K562 (cell line): ENCODE data around the gene TDRD10. TPM values are rescaled to one million over a fixed set of nuclear protein-coding genes. Genes with fewer than 3 reads are reported as not detected.

Experiments used
- ATAC-seq: fragments of 200-7000 bp; cut with Tn5 transposase; 3 replicates; pipeline ENCODE4 v1.9.1; 2020; ENCODE audit warnings: moderate library complexity
- BruUV-seq: library from RNA; stranded (reverse); fragments of 400-500 nt; replicated peaks from 2 replicates; lab custom pipeline; 2021; lab: Mats Ljungman, UMichigan
- CTCF ChIA-PET: fragments of 300-600 bp; formaldehyde crosslinking; extraction: SDS; loops from one replicate; lab custom pipeline; 2021; ENCODE audit warnings: low intra/inter-chr PET ratio; lab: Yijun Ruan, JAX
- POLR2A ChIA-PET: fragments of 300-600, 350-650 bp; sonication (Branson Sonifier 250); formaldehyde crosslinking; extraction: SDS; loops from one replicate; lab custom pipeline; 2021; ENCODE audit warnings: antibody characterized with exemption, inconsistent platforms; lab: Yijun Ruan, JAX
- DNase-seq, 4 experiments: peaks; one replicate each; pipeline versions ENCODE4 v3.0.0 to v3.0.0-alpha.2; 2011 to 2018; ENCODE audit warnings: low spot score in 3 of 4, mixed read lengths in 3 of 4; ENCODE audit errors: extremely low read depth in 1 of 4
- FAIRE-seq: peaks from 2 replicates; lab custom pipeline; 2011; peaks lifted over from hg19 to GRCh38; lab: Jason Lieb, UNC
- H2AFZ ChIP-seq: 2 replicates; pipeline ENCODE4 v1.6.0; 2011; ENCODE audit warnings: low read depth, low read length, control low read depth, inconsistent platforms
- H3K27ac ChIP-seq: fragments of 200-600 bp; 3 replicates; pipeline ENCODE4 v1.8.0; 2011; ENCODE audit warnings: low read depth, mild to moderate bottlenecking, control low read depth, inconsistent platforms, low read length, moderate library complexity, mixed read lengths; ENCODE audit errors: extremely low read depth
- H3K27me3 ChIP-seq, 2 experiments: fragments of 300-600 bp in 1 of 2; 2 replicates in 1 of 2; 3 replicates in 1 of 2; pipeline versions ENCODE4 v1.6.0 to v1.8.0; 2011; ENCODE audit warnings: inconsistent platforms in 2 of 2, low read length in 2 of 2, mild to moderate bottlenecking in 1 of 2, mixed read lengths in 1 of 2, moderate library complexity in 1 of 2; ENCODE audit not compliant: control insufficient read depth in 2 of 2, insufficient read depth in 2 of 2
- H3K36me3 ChIP-seq: fragments of 300-600 bp; 3 replicates; pipeline ENCODE4 v1.8.0; 2011; ENCODE audit warnings: mild to moderate bottlenecking, low read length, inconsistent platforms; ENCODE audit not compliant: control insufficient read depth, insufficient read depth
- H3K4me1 ChIP-seq, 2 experiments: fragments of 200-600 bp in 1 of 2; replicated peaks in 1 of 2; 2 replicates in 1 of 2; 3 replicates in 1 of 2; pipeline versions ENCODE4 v1.5.1 to v1.8.0; 2011; ENCODE audit warnings: inconsistent platforms in 2 of 2, low read length in 2 of 2, mild to moderate bottlenecking in 1 of 2, mixed read lengths in 1 of 2, moderate library complexity in 1 of 2; ENCODE audit not compliant: control insufficient read depth in 2 of 2, insufficient read depth in 2 of 2
- H3K4me2 ChIP-seq: 2 replicates; pipeline ENCODE4 v1.6.1; 2011; ENCODE audit warnings: low read length, control low read depth, inconsistent platforms, mixed read lengths; ENCODE audit not compliant: insufficient read depth
- H3K4me3 ChIP-seq: fragments of 200-600 bp; sonication (generic), shearing (Covaris generic); 2 replicates; pipeline ENCODE4 v1.5.1; 2016; ENCODE audit warnings: control low read depth, inconsistent platforms
- H3K79me2 ChIP-seq: fragments of 200-600 bp; 3 replicates; pipeline ENCODE4 v1.8.0; 2011; ENCODE audit warnings: low read length, inconsistent platforms; ENCODE audit not compliant: control insufficient read depth, insufficient read depth
- H3K9ac ChIP-seq, 2 experiments: 2 replicates each; pipeline versions ENCODE4 v1.6.0 to v1.6.1; 2011; ENCODE audit warnings: low read depth in 2 of 2, low read length in 2 of 2, control low read depth in 1 of 2, inconsistent platforms in 1 of 2, mild to moderate bottlenecking in 1 of 2, mixed read lengths in 1 of 2; ENCODE audit not compliant: insufficient read depth in 1 of 2
- H3K9me1 ChIP-seq: one replicate; pipeline ENCODE4 v1.6.0; 2011; ENCODE audit warnings: inconsistent platforms, mild to moderate bottlenecking, low read length, moderate library complexity; ENCODE audit not compliant: control insufficient read depth, insufficient read depth
- H3K9me3 ChIP-seq: replicated peaks from 2 replicates; pipeline ENCODE4 v1.5.1; 2011; ENCODE audit warnings: low read depth, low read length, inconsistent platforms; ENCODE audit not compliant: control insufficient read depth, insufficient read depth
- H4K20me1 ChIP-seq: replicated peaks from 2 replicates; pipeline ENCODE4 v1.6.1; 2011; ENCODE audit warnings: low read length, inconsistent platforms, mixed read lengths; ENCODE audit not compliant: control insufficient read depth, insufficient read depth
- C11orf30 ChIP-seq: fragments of 450-650 bp; IDR thresholded peaks from 2 replicates; pipeline ENCODE4 v1.6.1; 2016; ENCODE audit warnings: low read depth, mild to moderate bottlenecking
- MAFF ChIP-seq: IDR thresholded peaks from 2 replicates; pipeline ENCODE4 v1.6.1; 2012; ENCODE audit warnings: low read length, improper control_type of control experiment
- MAFG ChIP-seq: fragments of 450-650 bp; conservative IDR thresholded peaks from 2 replicates; pipeline ENCODE4 v1.6.1; 2016; ENCODE audit warnings: missing genetic modification characterization, missing compliant biosample characterization
- NFYB ChIP-seq: IDR thresholded peaks from 2 replicates; pipeline ENCODE4 v1.6.1; 2011; ENCODE audit warnings: mild to moderate bottlenecking, moderate library complexity; ENCODE audit not compliant: insufficient read length; ENCODE audit errors: extremely low read depth
- SMAD1 ChIP-seq: fragments of 150-350 bp; IDR thresholded peaks from 2 replicates; pipeline ENCODE4 v1.6.1; 2014; ENCODE audit warnings: low read length, low read depth; ENCODE audit not compliant: partially characterized antibody
- SNAPC5 ChIP-seq: fragments of 250-450 bp; sonication (Bioruptor Pico); IDR thresholded peaks from 2 replicates; pipeline ENCODE4 v1.8.0; 2021; ENCODE audit warnings: moderate library complexity, mild to moderate bottlenecking, inconsistent platforms
- TCF15 ChIP-seq: fragments of 250-450 bp; sonication (Bioruptor Pico); IDR thresholded peaks from 2 replicates; pipeline ENCODE4 v1.8.0; 2022; ENCODE audit warnings: moderate library complexity, mild to moderate bottlenecking, inconsistent platforms
- ZNF316 ChIP-seq: fragments of 450-650 bp; IDR thresholded peaks from 2 replicates; pipeline ENCODE4 v1.6.1; 2016
- WGBS: fragments of 100-300 bp; shearing (Covaris generic); methylation state at CpG from one replicate; pipeline ENCODE4 v1.1.6; 2016; ENCODE audit warnings: low coverage, mixed read lengths; ENCODE audit not compliant: insufficient coverage; ENCODE audit errors: missing lambda C conversion rate; 5-methylcytosine and 5-hydroxymethylcytosine counted together
- in situ Hi-C: fragments of 300-500 bp; cut with MboI; formaldehyde crosslinking; loops from 4 replicates; pipeline ENCODE4 v1.15.0; 2018; ENCODE audit warnings: inconsistent platforms, mixed read lengths
- intact Hi-C: fragments of 100-400 bp; cut with micrococcal nuclease; formaldehyde crosslinking; loops from 2 replicates; pipeline ENCODE4 v1.14.2; 2022
- polyA plus RNA-seq, 8 experiments: library from polyadenylated mRNA; depleted of rRNA in 4 of 8; stranded (reverse) in 5 of 8; unstranded in 3 of 8; fragments of >200 nt; fragmentation: Nextera tagmentation in 2 of 8; fragmentation: Illumina TruSeq in 1 of 8; extraction: Ambion mirVana in 2 of 8; extraction: Trizol in 1 of 8; gene quantifications; 2 replicates each; pipeline versions ENCODE4 v1.2.1 to v1.2.3, GENCODE V29; 2011 to 2014; ENCODE audit warnings: inconsistent platforms in 1 of 8, missing spikeins in 1 of 8
- total RNA-seq, 7 experiments: library from RNA; depleted of rRNA in 6 of 7; stranded (reverse); fragments of >200 nt in 6 of 7; fragmentation: Illumina TruSeq in 2 of 7; extraction: Trizol in 2 of 7; gene quantifications; 2 replicates each; pipeline versions ENCODE4 v1.2.1 to v1.2.3, GENCODE V29; 2011 to 2021; ENCODE audit warnings: low replicate concordance in 1 of 7

The TDRD10 gene
- total and polyA plus RNA-seq, 9 of the 15 experiments (the other 6 are each of a cell fraction or from before 2014, with no cell fraction given): not detected

GRCh38 chr1:154503898-154504297 is 1.9 kb downstream of the TDRD10 start:
- no peak for FAIRE-seq
- 2% methylated on average over 5 of the region's 5 CpGs for WGBS
- Histone ChIP-seq H3K9me3 (peaks cover 1% of the 10 kb centered on the region; the same call in 1 of the 2 replicates), H3K4me2 (no peak overlapping the region), H3K9me1 (no peaks in the 10 kb centered on the region), H3K27ac (no peak overlapping the region), H3K79me2 (no peaks in the 10 kb centered on the region), H3K4me3 (no peak overlapping the region), H3K9ac (no peak overlapping the region), H3K36me3 (no peaks in the 10 kb centered on the region), H3K27me3 (peaks cover 24 to 40% of the 10 kb centered on the region in 2 experiments), H3K4me1 (peaks cover 0 to 7% of the 10 kb centered on the region in 2 experiments; a peak in 1 of 5 replicates), H4K20me1 (no peaks in the 10 kb centered on the region), H2AFZ (no peak overlapping the region)
- no peak for ATAC-seq
- no TSS peak for BruUV-seq
- peak; percentile 68 for TF ChIP-seq ZNF316
- TF ChIP-seq MAFF: peak; percentile 30; the same call in 1 of the 2 replicates
- no peak for TF ChIP-seq SNAPC5 (CRISPR knock-in tag)
- TF ChIP-seq SMAD1: no peak
- TF ChIP-seq C11orf30: peak; percentile 59
- TF ChIP-seq MAFG (tag): 0 out of 2 replicates have a peak, but pooled peaks have one; percentile 25
- no peak for TF ChIP-seq NFYB
- no peak for TF ChIP-seq TCF15 (CRISPR knock-in tag)
- ChIA-PET CTCF (no interaction called here), POLR2A (no interaction called here)
- in situ Hi-C loops (no loop called here), intact Hi-C loops (no loop called here)
- DNase-seq: no peak
